SK-N-MC (cell line): ENCODE results near the gene CRYL1.

Experiments used
- EZH2 ChIP-seq: fragments of 200-600 bp; sonication (generic); IDR thresholded peaks from one replicate; pipeline ENCODE4 v1.6.1; 2017; ENCODE audit warnings: antibody characterized with exemption
- POLR2AphosphoS5 ChIP-seq: IDR thresholded peaks from 2 replicates; pipeline ENCODE4 v1.6.1; 2012; ENCODE audit warnings: mild to moderate bottlenecking, low read depth, low read length, borderline replicate concordance

- TF ChIP-seq POLR2AphosphoS5 (no peak), EZH2 (no peak)
Measured at GRCh38 chr13:20462921-20463320, 62.7 kb downstream of the CRYL1 start.
